Thyroid gland (tissue), 4 donors: ENCODE measurements around the gene EFCAB8.
A peak's percentile ranks its signal among the peaks of the same experiment; 100 is the strongest.

Experiments
- CTCF ChIP-seq, 6 experiments: fragments of 200-600 bp in 3 of 6; fragments of 450-650 bp in 3 of 6; sonication (generic) in 3 of 6; IDR thresholded peaks; one replicate each; pipeline ENCODE4 v1.5.1; 2016 to 2019; ENCODE audit warnings: antibody characterized with exemption in 6 of 6, mild to moderate bottlenecking in 2 of 6, inconsistent platforms in 1 of 6, moderate library complexity in 1 of 6
- POLR2A ChIP-seq, 2 donors: fragments of 450-650 bp; IDR thresholded peaks; one replicate each; pipeline ENCODE4 v1.6.1; 2017; ENCODE audit warnings: antibody characterized with exemption in 2 of 2, mild to moderate bottlenecking in 2 of 2, moderate library complexity in 1 of 2

DNA sequence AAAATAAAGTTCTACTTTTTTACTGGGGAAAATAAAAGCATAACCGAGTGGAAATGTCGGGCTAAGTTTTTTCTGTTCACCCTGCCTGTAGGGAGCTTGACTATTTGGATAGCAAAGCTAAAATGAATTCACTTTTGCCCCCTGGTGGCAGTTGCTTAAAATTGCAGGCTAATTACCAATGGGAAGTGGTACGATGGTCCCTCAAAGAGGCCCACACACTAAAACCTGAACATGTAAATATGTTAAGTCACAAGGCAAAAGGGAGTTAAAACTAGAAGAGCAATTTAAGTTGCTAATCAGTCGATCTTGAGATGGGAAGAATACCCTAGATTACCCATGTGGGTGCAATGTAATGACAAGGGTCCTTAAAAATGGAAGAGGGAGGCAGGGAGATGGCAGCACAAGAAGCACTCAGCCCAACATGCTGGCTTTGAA, 146.4 kb downstream of the EFCAB8 start:
- peak in 1 of 6 experiments; percentile 13 for TF ChIP-seq CTCF (IDR thresholded peaks at IDR 0.05)
- no peak for TF ChIP-seq POLR2A (IDR thresholded peaks at IDR 0.05)
